HG02970 (cell line): ENCODE measurements around the gene PLEKHA7.

Experiments
- ATAC-seq: cut with Tn5 transposase; IDR thresholded peaks from one replicate; pipeline ENCODE4 v1.9.1; 2021; ENCODE audit warnings: mild to moderate bottlenecking, moderate library complexity, moderate number of reproducible peaks; ENCODE audit not compliant: unreplicated experiment, low FRiP score

The PLEKHA7 gene

GRCh38 chr11:16779436-16779835, 234.8 kb downstream of the PLEKHA7 start:
- ATAC-seq, result no peak

GRCh38 chr11:16778876-16779275, 235.3 kb downstream of the PLEKHA7 start:
- no peak for ATAC-seq

GRCh38 chr11:16778286-16778685, 235.9 kb downstream of the PLEKHA7 start:
- ATAC-seq, result no peak

GRCh38 chr11:16777613-16777975, 236.6 kb downstream of the PLEKHA7 start:
- no peak for ATAC-seq

- ATAC-seq, result no peak
Measured at GRCh38 chr11:16776711-16777612, 237.3 kb downstream of the PLEKHA7 start.

GRCh38 chr11:16775614-16776283, 238.5 kb downstream of the PLEKHA7 start:
- no peak for ATAC-seq

- no peak for ATAC-seq
Measured at GRCh38 chr11:16774936-16775613, 239.1 kb downstream of the PLEKHA7 start.

GRCh38 chr11:16773981-16774935, 240.0 kb downstream of the PLEKHA7 start:
- no peak for ATAC-seq

- no peak for ATAC-seq
Measured at GRCh38 chr11:16772141-16772512, 242.1 kb downstream of the PLEKHA7 start.

GRCh38 chr11:16771350-16772140, 242.7 kb downstream of the PLEKHA7 start:
- ATAC-seq, result no peak

GRCh38 chr11:16770016-16770415, 244.2 kb downstream of the PLEKHA7 start:
- ATAC-seq, result no peak

- ATAC-seq, result no peak
Measured at GRCh38 chr11:16769386-16769785, 244.8 kb downstream of the PLEKHA7 start.

- ATAC-seq, result no peak
Measured at GRCh38 chr11:16767957-16768356, 246.3 kb downstream of the PLEKHA7 start.

GRCh38 chr11:16767137-16767536, 247.1 kb downstream of the PLEKHA7 start:
- no peak for ATAC-seq

GRCh38 chr11:16764888-16765287, 249.3 kb downstream of the PLEKHA7 start:
- no peak for ATAC-seq

GRCh38 chr11:16763746-16764145, 250.5 kb downstream of the PLEKHA7 start:
- ATAC-seq, result no peak

- no peak for ATAC-seq
Measured at GRCh38 chr11:16759857-16760508, 254.2 kb downstream of the PLEKHA7 start.

GRCh38 chr11:16758382-16759024, 255.7 kb downstream of the PLEKHA7 start:
- no peak for ATAC-seq
